Fibroblast of peridontal ligament (primary cell): ENCODE data around the gene TP53TG5.

Experiments
- DNase-seq: peaks from one replicate; pipeline ENCODE4 v3.0.0-alpha.2; 2010; ENCODE audit errors: extremely low read depth

Gene TP53TG5

DNA sequence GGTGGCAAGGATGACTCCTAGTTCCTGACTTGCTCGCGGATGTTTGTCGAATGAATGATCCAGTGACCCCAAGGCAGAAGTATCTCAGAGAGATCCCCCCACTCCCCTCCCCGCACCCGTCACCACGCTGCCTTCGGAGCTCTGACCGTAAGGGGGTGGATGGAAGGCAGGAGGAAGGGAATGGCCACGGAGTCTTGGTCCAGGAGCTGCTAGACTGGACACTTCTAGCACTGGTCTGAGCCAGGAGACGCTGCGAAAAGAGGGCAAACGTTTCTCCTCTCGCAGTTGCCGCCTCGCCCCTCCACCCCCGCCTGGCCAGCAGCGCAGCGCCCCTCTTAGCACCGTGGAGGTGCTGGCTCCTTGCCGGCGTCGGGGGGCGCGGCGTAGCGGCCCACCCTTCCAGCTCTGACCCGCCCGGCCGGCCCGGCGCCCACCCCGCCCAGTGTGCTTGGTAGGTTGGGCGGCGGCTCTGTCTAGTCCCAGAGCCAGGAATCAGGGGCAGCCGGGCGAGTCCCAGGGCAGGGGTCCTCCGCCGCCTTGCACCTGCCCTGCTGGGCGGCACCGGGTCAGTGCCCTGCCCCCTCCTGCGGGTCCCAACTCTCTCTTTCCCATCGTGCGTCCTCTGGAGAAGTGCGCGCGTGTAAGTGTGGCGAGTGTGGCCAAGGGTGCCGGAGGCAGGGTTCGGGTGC is 27.6 kb upstream of the TP53TG5 start:
- DNase-seq: no peak

GRCh38 chr20:45404438-45404837 is 26.3 kb upstream of the TP53TG5 start:
- DNase-seq: no peak

DNA sequence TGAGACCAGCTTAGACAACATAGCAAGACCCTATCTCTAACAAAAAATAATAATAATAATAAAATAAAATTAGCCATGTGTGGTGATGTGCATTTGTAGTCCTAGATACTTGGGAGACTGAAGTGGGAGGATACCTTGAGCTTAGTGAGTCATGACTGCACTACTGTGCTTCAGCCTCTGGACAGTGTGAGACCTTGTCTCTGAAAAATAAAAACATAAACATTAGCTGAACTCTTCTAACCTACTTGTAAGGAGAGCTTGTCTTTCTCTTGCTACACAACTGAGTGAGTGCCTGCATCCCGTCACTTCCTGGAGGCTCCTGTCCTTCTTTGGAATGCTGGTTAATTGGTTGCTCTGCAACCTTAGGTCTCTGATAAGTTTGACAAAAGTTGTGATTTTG is 24.8 kb upstream of the TP53TG5 start:
- no peak for DNase-seq

- no peak for DNase-seq
Observed at GRCh38 chr20:45400346-45401031, 22.4 kb upstream of the TP53TG5 start.

DNA sequence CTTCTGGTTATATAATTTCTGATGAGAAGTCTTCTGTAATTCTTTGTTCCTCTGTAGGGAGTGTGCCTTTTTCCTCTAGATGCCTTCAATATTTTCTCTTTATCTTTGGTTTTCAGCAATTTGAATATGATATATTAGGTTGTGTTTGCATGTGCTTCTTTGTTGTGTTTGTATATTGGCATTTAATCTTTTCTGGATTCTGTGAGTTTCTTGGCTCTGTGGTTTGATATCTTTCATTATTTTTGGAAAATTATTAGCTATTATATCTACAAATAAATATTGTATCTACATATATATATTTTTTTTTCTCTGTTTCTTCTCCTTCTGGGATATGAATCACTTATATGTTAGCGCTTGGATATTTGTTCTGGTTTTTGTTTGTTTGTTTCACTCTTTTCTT is 20.9 kb upstream of the TP53TG5 start:
- no peak for DNase-seq

- DNase-seq: no peak
Observed at GRCh38 chr20:45395114-45395415, 16.9 kb upstream of the TP53TG5 start.

- no peak for DNase-seq
Observed at GRCh38 chr20:45394221-45395113, 16.3 kb upstream of the TP53TG5 start.

DNA sequence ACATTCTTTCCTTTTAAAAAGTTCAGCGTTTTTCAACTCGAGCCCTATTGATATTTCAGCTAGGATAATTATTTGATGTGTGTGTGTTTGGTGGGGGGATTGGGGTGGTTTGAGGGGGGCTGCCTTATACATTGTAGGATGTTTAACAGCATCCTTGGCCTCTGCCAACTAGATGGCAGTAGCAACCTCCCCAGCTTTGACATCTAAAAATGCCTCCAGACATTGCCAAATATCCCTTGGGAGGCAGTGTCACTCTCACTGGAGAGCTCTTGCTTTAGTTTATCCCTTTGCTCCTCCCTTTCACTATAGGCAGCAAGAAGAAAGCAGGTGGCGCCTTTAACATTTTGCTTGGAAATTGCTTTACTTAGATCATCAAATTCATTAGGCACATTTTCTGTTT is 14.6 kb upstream of the TP53TG5 start:
- DNase-seq: no peak

DNA sequence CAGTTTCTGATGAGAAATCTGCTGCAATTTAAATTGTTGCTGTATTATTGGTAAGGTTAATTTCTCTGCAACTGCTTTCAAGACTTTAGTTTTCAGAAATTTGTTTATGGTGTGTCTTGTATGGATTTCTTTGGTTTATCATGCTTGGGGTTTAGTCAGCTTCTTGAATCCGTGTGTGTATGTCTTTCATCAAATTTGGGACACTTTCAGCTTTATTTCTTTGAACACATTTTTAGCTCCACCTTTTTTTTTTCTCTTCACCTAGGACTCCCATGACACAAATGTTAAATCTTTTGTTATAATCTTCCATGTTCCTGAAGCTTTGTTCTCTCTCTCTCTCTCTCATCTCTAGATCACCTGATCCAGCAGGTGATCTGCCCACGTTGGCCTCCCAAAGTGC is 13.4 kb upstream of the TP53TG5 start:
- DNase-seq: no peak

GRCh38 chr20:45390931-45391330 is 12.8 kb upstream of the TP53TG5 start:
- DNase-seq: no peak

- no peak for DNase-seq
Observed at GRCh38 chr20:45387274-45387673, 9.1 kb upstream of the TP53TG5 start.

DNA sequence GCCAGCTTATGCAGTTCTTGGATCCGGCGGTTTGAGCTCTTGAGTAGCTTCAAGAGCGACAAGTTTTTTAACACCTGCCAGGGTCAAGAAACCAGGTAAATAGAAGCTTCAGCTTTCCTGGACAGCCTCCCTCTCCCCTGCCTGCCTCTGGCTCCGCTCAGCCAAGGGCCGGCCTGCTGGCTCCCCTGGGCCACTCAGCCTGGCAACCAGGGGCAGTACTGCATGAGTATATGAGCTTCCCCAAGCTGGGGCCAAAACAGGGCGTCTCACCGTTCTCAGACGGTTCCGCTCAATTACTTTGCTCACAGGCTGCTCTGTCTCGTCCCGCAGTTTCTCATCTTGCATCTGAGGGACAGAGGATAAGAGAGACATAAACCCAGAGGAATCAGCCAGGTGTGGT is 856 bp downstream of the TP53TG5 start:
- no peak for DNase-seq

DNA sequence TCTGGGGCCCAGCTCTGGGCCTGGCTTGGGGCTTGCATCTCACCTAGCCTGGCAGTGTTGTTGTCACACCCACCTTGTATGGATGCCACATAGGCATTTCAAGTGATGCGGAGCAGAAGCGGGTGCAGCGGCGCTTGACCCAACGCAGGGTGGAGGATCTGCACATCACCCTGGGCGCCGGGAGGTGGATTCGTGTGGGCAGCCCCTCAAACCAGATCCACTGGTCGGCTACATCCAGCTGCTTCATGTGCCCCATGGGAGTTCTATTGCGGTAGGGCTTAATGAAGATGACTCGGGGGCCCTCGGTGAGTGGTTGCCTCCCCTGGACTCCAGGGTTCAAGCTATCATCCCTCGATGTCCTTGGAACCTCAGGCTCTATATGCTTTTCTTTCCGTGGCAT is 3.2 kb downstream of the TP53TG5 start:
- no peak for DNase-seq

- DNase-seq: no peak
Observed at GRCh38 chr20:45374101-45374467, 4.0 kb downstream of the TP53TG5 start.

- DNase-seq: peak; percentile 72
Observed at GRCh38 chr20:45373353-45374100, 4.6 kb downstream of the TP53TG5 start.

GRCh38 chr20:45372646-45373352 is 5.3 kb downstream of the TP53TG5 start:
- no peak for DNase-seq

GRCh38 chr20:45372241-45372640 is 5.9 kb downstream of the TP53TG5 start:
- DNase-seq: no peak

- DNase-seq: no peak
Observed at GRCh38 chr20:45370571-45371160, 7.5 kb downstream of the TP53TG5 start.

GRCh38 chr20:45368221-45368980 is 9.7 kb downstream of the TP53TG5 start:
- DNase-seq: no peak

- DNase-seq: no peak
Observed at GRCh38 chr20:45367126-45367525, 11.0 kb downstream of the TP53TG5 start.
